Inferior parietal cortex (tissue), 1 donor: ENCODE data around the gene CTBP2.
"Not testable (repeated sequence)": the region's sequence is repeated elsewhere in the genome, so short reads cannot be mapped to it uniquely, and the experiment has no call there.

Experiments
- DNase-seq: peaks from one replicate; pipeline ENCODE4 v3.0.0-alpha.2; 2016; ENCODE audit errors: extremely low spot score

Gene CTBP2

DNA sequence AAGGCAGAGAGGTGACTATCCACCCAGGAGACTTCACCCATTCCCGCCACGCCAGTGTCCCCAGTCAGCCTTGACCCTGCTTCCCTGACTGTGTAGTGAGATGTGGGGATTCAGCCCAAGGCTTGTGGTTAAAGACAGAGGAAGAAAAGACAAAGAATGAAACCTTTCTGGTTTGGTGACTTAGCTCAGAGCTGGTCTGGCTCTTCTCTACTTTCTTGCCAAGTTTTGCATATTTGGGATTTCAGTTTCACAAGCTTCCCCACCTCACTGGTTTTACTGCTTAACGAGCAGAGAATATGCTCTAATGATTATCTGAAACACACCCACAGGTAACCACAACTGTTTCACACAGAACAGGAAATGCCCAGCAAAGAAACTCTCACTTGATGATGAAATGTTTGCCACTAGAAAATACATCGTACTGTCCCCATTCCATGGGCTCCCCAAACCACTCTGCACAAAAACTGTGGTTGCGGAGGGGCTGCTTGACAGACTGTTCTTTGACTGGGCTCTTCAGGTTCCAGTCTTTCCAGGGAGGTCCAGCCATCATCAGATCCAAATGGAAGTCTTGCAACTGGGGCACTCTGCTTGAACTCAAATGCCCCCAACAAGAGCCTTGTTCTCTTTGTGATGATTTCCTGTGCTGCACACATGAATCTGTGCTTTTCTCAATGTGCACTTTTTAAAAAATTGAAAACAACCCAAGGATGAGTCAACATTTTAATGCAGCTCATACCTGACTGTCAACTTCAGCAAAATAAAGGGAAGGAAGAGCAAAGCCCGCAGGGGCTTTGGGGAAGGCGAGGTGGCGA, 95.5 kb downstream of the CTBP2 start:
- no peak for DNase-seq

DNA sequence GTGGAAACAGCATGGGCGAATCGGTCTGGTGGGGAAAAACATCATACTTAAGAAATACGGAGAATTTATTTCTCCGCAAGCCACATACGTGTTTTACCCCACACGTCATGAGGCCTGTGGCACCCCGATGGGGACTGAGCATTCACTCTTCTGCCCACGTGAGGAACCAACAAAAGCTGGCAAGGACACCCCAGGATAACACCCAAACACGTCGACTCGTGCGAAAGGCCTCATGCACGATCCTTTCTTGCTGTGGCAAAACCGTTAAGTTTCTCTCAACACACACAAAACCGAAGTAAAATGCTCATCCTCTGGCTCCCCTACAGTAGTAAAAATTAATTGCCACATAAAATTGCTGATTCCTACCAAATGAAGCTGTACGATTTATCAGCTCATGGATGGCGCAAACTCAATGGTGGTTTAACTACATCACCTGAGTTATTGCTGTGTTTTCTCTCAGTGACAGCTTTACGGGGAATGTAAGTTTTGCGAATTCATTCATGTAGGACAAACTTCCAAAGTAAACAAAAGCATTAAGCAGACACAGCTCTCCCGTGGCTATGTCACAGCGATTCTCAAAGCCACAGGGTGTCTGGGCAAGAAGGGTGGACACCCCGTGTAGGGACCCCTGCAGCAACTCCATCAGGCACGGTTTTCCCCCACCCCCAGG, 97.0 kb downstream of the CTBP2 start:
- DNase-seq, result no peak

GRCh38 chr10:125062914-125063230, 97.5 kb downstream of the CTBP2 start:
- DNase-seq, result no peak

DNA sequence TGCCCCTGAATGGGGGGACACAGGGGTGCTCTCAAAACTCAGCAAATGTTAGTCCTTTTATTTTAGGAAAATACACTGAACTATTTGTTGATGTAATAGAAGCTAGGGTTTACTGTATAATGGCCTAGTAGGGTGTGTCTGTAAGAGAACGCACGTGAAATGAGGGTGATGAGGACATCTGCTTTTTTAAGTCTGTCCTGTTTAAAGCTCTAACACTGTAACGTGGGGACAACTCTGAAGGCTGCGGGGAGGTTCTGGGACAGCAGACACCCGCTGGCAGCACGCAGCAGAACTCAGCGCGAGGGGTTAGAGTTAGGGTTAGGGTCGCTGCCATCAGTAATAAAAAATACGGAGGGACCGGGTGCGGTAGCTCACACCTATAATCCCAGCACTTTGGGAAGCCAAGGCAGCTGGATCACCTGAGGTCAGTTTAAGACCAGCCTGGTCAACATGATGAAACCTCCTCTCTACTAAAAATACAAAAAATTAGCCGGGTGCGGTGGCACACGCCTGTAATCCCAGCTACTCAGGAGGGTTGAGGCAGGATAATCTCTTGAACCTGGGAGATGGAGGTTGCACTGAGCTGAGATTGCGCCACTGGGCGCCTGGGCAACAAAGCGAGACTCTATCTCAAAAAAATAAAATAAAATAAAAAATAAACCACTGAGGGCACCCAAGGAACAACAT, 98.0 kb downstream of the CTBP2 start:
- DNase-seq, result no peak

GRCh38 chr10:125061557-125062226, 98.7 kb downstream of the CTBP2 start:
- no peak for DNase-seq

DNA sequence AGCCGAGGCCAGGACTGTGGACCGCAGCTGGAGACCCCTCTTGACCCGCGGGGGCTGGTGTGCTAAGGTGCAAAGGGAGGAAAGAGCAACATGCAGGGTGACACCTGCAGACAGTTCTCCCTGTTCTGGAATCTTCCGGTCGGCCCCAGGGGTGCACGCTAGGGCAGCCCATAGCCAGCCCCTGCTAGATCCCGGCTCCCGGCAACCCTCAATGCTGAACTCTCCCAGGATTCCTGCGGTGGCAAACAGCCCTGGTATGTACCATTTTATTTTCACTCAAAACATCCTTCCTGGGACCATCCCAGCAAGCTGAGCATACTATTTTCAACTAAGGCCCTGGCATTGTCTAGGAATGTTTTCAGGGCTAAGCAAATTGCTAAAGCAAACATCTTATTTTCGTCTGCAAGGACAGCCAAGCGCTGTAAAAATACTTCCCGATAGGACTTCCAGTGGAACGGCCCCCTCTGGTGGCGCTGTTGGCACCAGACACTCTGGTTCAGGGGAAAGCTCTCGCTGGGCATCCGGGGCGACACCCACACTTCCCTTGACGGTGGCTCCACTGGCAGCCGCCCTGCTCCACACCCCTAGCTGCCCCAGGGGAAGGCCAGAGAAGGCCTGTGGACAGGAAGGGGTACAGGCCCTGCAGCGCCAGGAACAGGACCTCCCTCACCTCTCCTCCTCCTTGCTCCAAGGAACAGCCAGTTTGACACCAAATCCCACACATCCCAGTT, 99.4 kb downstream of the CTBP2 start:
- peak; percentile 91 for DNase-seq

GRCh38 chr10:125060482-125060825, 99.9 kb downstream of the CTBP2 start:
- DNase-seq, result no peak

GRCh38 chr10:125060026-125060425, 100.3 kb downstream of the CTBP2 start:
- peak; percentile 60 for DNase-seq

DNA sequence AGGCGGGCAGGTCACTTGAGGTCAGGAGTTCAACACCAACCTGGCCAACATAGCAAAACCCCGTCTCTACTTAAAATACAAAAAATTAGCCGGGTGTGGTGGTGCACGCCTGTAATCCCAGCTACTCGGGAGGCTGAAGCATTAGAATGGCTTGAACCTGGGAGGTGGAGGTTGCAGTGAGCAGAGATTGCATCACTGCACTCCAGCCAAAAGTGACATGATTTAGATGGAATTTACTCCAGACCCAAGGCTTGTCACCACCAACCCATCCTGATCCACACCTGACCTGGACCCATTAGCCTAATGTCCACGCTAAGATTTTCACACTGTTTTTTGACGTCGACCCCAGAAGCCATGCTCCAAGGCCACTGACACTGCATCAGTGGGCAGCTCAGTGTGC, 101.0 kb downstream of the CTBP2 start:
- not testable (repeated sequence) for DNase-seq

GRCh38 chr10:125057158-125058001, 103.0 kb downstream of the CTBP2 start:
- DNase-seq, result peak; percentile 82

DNA sequence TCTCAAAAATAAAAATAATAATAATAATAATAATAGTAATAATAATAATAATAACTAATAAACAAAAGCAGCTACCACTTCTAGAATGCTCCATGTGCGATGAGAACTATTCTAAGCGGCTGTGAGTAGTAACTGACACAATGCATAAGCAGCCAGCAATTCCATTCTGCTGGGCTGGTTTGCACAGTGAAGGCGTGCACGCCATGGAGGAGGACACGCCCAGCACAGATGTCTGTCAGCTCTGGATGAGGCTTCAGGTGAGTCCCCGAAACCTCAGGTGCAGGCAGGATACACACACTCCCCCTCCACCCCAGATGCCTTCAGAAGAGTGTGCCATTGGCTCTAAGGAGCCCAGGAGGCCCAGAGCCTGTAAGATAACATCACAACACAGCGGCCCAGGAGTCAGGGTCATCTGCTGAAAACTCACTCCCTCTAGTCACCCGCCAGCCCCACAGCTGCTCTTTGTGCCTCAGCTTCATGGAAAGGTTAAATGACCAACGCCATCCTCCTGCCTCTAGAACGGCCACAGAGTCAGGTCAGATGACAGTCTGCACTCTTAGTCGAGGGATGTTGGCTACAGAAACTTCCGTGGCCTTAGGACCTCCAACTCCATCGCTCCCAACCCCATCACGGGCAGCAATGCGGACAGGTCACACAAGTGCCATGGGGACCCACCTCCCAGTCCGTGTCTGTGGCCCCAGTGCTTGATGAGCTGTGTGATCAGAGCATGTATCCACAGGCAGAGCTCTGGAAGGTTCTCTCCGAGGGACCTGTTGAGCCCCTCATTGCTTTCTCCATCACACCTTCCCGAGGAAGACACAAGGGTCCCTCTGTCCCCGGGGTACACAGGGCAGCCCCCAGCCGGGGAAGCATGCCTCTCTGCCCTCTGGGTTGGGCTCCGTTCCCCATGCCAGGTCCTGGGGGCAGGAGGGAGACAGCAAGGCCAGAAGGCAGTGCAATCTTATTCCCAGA, 103.9 kb downstream of the CTBP2 start:
- DNase-seq, result no peak

DNA sequence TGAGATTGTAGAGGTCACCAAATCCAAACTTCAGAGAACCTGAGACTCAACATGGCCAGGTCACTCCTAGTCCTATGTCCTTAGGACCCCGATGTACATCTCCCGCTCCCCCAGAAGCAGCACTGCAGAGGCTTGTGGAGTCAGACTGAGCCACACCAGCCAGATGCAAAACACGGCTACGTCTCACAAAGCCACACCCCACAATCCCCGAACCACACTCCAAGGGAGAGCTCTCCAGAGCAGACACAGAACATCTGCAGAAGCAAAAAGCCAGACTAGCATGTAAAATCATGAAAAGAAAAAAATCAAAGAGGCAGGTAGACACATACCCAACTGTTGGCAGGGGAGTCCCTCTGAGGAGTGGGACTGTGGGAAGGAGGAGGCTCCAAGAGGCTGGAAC, 104.9 kb downstream of the CTBP2 start:
- no peak for DNase-seq

DNA sequence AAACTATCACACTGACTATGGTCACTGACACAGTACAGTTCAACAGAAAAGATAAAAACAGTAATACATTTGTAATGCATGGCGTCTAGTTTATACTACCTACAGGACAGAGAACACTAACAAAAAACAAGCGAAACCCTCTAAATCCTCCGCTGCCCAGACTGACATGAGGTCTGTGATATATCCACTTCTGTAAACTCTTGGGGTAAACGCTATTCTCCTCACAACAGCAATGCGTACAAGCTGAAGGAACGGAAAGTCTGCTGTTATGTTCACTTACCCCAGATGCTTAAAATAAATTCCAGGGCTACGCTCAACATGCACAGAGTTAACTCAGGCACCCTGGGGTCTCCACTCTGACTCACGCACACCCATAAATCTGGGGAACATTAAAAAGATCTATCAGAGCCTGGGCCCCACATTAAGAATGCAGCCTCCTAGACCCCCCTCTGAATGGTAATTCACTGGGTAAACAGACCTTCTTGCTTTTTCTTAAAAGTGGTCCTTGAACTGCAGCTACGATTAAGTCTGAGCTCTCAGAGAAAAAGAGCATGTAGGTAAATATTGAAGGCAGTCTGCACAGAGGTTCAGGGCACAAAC, 105.6 kb downstream of the CTBP2 start:
- DNase-seq, result no peak

- DNase-seq, result no peak
Observed at GRCh38 chr10:125054216-125054615, 106.1 kb downstream of the CTBP2 start.

DNA sequence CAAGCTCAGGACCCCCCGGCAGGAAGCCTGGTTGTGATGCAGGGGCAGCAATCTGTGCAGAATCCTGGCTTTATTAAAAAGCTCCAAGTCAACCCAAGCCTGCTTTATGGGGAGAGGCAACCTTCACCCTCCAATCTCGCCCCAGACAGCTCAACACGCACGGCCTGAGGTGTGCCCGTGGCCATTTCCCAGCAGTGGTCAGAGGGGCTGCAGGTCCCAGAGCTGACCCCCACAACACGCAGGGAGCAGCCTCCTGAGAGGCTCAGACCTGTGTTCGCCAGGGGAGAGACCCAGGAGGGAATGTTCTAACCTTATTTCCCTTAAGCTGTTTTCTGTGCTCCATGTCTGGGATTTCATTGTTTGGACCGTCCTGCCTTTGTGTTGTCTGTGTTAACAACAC, 108.2 kb downstream of the CTBP2 start:
- no peak for DNase-seq

DNA sequence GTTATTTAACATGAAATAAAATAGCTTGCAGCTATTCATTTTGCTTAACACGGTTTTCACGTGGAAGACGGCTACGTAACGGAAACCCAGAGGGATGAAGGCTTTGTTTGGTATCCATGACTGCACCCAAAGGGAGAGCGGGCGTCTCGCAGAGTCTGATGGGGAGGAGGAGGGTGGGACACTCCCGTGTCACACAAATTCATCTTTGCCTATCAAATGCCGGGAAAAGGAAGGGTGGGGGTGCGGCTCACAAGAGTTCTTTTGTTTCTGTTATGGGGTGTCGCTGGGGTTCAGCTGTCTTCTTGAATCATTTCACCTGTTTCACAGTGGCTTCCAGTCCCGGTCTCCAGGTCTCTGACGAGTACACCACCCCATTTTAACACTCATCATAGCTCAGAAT, 110.0 kb downstream of the CTBP2 start:
- DNase-seq, result no peak

GRCh38 chr10:125049216-125049881, 111.0 kb downstream of the CTBP2 start:
- no peak for DNase-seq

GRCh38 chr10:125048094-125048864, 112.1 kb downstream of the CTBP2 start:
- DNase-seq, result peak; percentile 92
